GM18861 (cell line): ENCODE measurements around the gene CDT1.
A peak's percentile ranks its signal among the peaks of the same experiment; 100 is the strongest.
"Not testable (repeated sequence)": the region's sequence is repeated elsewhere in the genome, so short reads cannot be mapped to it uniquely, and the experiment has no call there.

Experiments used
- ATAC-seq: cut with Tn5 transposase; IDR thresholded peaks from one replicate; pipeline ENCODE4 v1.9.1; 2021; ENCODE audit not compliant: unreplicated experiment

CDT1 gene

GRCh38 chr16:88768071-88768783, 35.4 kb upstream of the CDT1 start:
- no peak for ATAC-seq

- no peak for ATAC-seq
These were observed 33.8 kb upstream of the CDT1 start for GRCh38 chr16:88769617-88770460.

GRCh38 chr16:88770461-88771293, 32.9 kb upstream of the CDT1 start:
- ATAC-seq = peak; percentile 59

GRCh38 chr16:88771294-88771772, 32.3 kb upstream of the CDT1 start:
- ATAC-seq = no peak

- ATAC-seq = not testable (repeated sequence)
These were observed 31.8 kb upstream of the CDT1 start for GRCh38 chr16:88771781-88772180.

GRCh38 chr16:88772871-88773811, 30.4 kb upstream of the CDT1 start:
- no peak for ATAC-seq

- ATAC-seq = no peak
These were observed 29.7 kb upstream of the CDT1 start for GRCh38 chr16:88773812-88774291.

- no peak for ATAC-seq
These were observed 28.8 kb upstream of the CDT1 start for GRCh38 chr16:88774544-88775393.

GRCh38 chr16:88775825-88776224, 27.8 kb upstream of the CDT1 start:
- no peak for ATAC-seq

GRCh38 chr16:88777471-88778270, 25.9 kb upstream of the CDT1 start:
- no peak for ATAC-seq

GRCh38 chr16:88778271-88778525, 25.4 kb upstream of the CDT1 start:
- ATAC-seq = no peak

GRCh38 chr16:88778541-88779065, 25.0 kb upstream of the CDT1 start:
- no peak for ATAC-seq

GRCh38 chr16:88779406-88780141, 24.0 kb upstream of the CDT1 start:
- no peak for ATAC-seq

GRCh38 chr16:88780142-88781062, 23.2 kb upstream of the CDT1 start:
- no peak for ATAC-seq

- no peak for ATAC-seq
These were observed 22.2 kb upstream of the CDT1 start for GRCh38 chr16:88781140-88782077.
